Endometrial microvascular endothelial cells (primary cell): ENCODE measurements around the gene KRTAP10-11. TPM values are rescaled to one million over a fixed set of nuclear protein-coding genes. Genes with fewer than 3 reads are reported as not detected.
"Not testable (repeated sequence)": the region's sequence is repeated elsewhere in the genome, so short reads cannot be mapped to it uniquely, and the experiment has no call there.

Source experiments
- in situ Hi-C: cut with HindIII; loops from 2 replicates; pipeline ENCODE4 v1.10.0; 2017; ENCODE audit warnings: low sequenced_read_pairs, low pct_unique_long_range_greater_than_20kb; ENCODE audit errors: inconsistent ontology term
- total RNA-seq: library from RNA; depleted of rRNA; stranded (reverse); fragments of >200 nt; gene quantifications from one replicate; pipeline ENCODE4 v1.2.3, GENCODE V29; 2015; ENCODE audit errors: inconsistent ontology term

The KRTAP10-11 gene
- total RNA-seq, 1 donor from 2014 or later: not detected

DNA sequence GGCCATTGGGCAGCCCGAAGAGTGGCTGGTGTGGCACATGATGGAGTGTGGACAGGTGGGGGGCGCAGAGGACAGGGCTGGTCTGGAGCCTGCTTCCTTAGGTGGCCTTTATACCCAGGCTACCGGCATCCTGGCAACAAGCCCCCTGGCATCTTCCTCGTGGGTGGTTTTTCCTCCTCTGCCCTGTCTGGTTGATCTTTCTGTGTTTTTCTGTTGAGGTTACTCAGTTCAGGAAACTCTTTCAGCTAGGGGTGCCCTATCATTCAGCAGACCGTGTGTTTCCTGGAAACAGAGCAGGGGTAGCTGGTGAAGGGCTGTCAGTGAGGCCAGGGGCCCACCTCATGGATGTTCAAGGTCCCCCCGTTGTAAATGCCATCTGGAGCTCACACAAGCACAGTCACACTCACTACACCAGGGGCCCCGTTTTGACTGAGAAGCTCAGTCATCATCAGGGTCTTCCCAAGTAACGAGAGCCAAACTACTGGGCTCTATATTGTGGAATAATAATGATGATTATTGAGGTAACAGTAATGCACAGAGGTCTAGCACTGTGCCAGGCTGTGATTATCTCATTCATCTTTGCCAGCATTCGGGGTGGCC lies 8.5 kb downstream of the KRTAP10-11 start, which contains the start of gene KRTAP12-4:
Gene KRTAP12-4 (minus strand): TSS at position 84 of the 600 bp plus-strand sequence. CDS start 45 bp downstream, at position 39.
- in situ Hi-C loops: no loop called here

DNA sequence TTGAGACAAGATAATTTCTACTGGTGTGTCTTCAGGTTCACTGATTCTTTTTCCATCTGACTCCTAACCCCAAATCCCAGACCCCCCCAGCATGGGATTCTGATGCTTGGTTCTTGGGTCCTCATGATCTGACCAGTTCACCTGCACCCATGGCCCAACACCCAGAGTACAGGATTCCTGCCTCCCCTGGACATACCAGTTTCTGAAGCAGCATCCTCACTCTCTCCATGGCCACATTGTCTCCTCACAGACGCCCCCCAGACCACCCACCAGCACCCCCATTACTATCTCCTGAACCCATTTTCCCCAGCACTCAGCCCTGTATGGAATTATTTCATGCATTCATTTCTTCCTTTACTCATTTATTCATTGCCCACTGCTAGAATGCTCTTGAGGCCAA lies 10.7 kb downstream of the KRTAP10-11 start:
- in situ Hi-C loops: no loop called here

GRCh38 chr21:44657635-44658540 lies 11.7 kb downstream of the KRTAP10-11 start, which contains the start of gene KRTAP12-3:
KRTAP12-3 (plus strand) TSS chr21:44657932; CDS start chr21:44657980, 48 bp downstream.
- in situ Hi-C loops: no loop called here

DNA sequence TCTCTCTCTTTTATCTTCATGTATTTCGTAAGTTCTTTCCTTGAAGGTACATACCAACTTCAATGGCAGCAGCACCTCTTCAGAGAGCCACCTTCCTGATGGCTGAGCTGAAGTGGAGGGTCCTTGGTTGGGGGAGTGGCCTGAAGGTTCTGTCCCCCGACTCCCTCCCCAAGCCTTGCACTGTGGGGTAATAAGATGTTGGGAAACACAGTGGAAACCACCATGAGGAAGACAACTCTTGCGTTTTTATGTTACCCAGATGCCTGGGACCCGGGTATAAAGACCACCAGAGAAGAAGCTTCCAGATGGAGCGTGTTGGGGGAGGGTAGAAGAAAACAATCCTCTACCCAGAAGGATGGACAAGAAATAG lies 12.3 kb downstream of the KRTAP10-11 start:
- in situ Hi-C loops: no loop called here

DNA sequence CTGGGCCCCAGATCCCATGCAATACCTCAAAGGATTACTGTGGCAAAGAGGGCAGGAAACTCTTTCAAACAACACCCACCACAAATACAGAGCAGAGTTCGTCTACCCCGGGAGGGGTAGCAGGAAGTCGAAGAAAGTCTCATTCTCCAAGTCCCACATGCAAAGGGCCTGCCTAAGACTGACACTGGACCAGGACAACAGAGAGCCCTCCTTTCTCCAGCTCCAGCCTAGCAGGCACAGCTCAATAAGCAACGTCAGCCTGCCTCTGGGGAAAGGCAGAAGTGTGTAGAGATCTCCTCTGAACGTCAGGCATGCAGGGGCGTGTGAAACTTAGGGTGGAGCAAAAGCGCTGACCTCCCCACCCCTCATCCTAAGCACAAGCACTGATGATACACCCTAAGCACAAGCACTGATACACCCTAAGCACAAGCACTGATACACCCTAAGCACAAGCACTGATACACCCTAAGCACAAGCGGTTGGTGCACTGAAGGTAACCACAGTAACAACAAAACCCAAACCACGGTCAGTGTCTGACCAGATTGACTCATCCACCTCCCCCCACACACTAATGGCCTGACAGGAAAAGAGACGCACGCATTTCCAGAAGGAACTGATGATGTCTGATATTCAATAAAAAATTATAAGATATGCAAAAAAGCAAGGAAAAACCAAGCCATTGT lies 12.8 kb downstream of the KRTAP10-11 start:
- in situ Hi-C loops: no loop called here

DNA sequence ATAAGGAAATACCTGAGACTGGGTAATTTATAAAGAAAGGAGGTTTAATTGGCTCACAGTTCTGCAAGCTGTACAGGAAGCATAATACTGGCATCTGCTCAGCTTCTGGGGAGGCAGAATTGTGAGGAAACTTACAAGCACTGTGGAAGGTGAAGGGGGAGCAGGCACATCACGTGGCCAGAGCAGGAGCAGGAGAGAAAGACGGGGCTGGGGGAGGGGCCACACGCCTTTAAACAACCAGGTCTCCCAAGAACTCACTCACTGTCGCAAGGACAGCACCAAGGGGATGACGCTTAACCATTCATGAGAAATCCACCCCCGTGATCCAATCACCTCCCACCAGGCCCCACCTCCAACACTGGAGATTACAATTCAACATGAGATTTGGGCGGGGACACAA lies 15.4 kb downstream of the KRTAP10-11 start:
- in situ Hi-C loops: not testable (repeated sequence)

GRCh38 chr21:44664691-44665090 lies 18.5 kb downstream of the KRTAP10-11 start:
- in situ Hi-C loops: no loop called here

DNA sequence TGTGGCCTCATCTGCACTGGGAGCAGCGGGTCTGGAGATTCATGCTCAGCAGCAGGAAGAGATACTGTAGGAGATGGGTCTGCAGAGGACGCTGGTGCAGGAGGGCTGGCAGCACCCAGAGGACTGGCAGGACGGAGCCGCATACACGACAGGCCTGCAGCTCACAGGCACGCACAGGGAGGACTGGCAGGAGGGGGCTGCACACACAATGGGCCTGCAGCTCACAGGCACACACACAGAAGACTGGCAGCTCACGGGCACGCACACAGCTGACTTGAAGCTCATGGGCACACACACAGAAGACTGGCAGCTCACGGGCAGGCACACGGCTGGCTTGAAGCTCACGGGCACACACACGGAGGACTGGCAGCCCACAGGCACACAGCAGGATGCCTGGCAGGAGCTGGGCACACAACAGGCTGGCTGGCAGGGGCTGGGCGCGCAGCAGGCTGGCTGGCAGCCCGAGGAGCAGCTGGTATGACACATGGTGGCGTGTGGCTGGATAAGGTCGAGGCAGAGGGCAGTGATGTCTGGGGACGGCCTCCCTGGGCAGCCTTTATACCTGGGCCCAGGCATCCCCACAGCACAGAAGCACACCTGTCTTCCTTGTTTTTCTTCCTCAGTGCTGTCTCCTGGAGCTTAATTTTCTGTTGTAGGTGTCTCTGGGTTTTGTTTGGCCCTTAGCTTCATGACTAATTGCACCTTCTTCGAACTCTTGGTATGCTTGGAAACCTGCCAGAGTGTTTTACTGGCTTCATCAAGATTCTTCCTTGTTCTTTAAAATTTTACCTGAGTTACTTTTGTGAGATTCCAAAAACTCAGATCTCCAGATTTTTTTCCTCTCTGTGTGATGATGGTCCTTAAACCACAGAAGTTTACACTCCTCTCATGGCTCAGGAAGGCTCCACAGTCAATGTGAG lies 20.4 kb downstream of the KRTAP10-11 start, which contains the start of gene KRTAP12-2:
Gene KRTAP12-2 (minus strand): TSS at position 527 of the 920 bp plus-strand sequence. CDS start 41 bp downstream, at position 486.
- in situ Hi-C loops: no loop called here

GRCh38 chr21:44667612-44668011 lies 21.4 kb downstream of the KRTAP10-11 start:
- in situ Hi-C loops: no loop called here

DNA sequence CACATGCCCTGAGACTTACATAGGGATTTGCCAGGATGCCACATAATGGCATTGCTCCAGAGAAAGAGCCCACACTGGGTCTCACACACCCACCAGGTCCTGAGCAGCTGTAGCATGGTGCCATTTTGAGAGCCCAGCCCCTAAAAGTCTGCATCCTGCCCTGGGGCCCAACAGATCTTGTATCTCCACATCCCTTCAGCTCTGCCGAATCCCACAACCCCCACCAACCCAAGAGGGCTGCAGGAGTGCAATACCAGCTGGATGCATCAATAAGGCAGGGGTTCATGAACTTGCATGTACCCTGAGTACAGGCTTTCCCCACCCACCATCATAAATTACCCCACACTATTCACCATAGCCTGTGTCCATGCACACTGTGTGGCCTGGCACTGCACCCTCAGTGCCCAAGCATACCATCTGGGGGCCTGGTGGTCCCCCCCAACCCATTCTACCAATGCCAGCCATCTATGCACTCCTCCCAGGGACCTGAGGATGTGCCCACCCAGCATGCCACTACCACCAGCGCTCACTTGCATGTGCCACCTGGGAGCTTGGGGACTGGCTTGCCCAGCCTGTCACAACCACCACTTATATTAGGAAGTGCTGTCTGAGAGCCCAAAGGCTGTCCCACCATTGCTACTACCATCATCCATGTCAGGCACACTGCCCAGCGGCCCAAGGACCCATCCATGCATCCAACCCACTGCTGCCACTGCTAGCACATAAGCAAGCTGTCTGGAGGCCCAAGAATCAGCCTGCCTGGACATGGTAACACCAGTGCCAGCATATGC lies 24.6 kb downstream of the KRTAP10-11 start:
- in situ Hi-C loops: no loop called here

GRCh38 chr21:44671911-44672310 lies 25.7 kb downstream of the KRTAP10-11 start:
- in situ Hi-C loops: no loop called here

GRCh38 chr21:44677881-44678280 lies 31.7 kb downstream of the KRTAP10-11 start:
- in situ Hi-C loops: no loop called here

DNA sequence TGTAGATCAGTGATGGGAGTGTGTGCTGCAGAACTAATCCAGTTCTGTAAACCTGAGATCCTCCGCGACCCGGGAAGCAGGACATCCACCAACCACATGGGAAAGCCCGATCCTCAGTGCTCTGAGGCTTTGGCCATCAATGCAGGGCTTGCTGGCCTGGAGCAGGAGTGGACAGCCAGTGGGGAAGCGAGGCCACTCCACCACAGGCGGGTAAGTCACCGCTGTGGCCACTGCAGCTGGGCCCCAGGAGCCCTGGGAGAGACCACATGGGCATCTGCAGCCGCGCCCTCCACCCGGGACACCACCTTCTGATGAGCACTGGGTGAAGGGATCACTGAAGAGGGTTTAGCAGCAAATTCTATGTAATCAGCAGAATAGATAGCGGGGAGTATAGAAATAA lies 34.9 kb downstream of the KRTAP10-11 start:
- in situ Hi-C loops: no loop called here

DNA sequence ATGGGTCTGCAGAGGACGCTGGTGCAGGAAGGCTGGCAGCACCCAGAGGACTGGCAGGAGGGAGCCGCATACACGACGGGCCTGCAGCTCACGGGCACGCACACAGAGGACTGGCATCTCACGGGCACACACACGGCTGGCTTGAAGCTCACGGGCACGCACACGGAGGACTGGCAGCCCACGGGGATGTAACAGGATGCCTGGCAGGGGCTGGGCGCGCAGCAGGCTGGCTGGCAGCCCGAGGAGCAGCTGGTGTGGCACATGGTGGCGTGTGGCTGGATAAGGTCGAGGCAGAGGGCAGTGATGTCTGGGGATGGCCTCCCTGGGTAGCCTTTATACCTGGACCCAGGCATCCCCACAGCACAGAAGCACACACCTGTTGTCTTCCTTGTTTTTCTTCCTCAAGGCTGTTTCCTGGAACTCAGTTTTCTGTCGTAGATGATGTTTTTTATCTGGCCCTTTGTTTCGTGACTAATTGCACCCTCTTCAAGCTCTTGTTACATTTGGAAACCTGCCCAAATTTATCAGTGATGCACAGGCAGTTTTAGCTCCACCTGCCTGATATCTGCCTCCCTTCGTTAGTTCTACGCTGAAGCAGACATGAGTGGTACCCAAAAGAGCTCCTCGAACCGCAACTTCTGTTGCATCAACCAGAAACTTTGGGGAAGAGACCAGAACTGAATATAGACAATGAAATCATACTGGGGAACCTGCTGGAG lies 35.8 kb downstream of the KRTAP10-11 start, which contains the start of gene KRTAP12-1:
Gene KRTAP12-1 (minus strand): TSS at position 303 of the 719 bp plus-strand sequence. CDS start 40 bp downstream, at position 263.
- in situ Hi-C loops: no loop called here

DNA sequence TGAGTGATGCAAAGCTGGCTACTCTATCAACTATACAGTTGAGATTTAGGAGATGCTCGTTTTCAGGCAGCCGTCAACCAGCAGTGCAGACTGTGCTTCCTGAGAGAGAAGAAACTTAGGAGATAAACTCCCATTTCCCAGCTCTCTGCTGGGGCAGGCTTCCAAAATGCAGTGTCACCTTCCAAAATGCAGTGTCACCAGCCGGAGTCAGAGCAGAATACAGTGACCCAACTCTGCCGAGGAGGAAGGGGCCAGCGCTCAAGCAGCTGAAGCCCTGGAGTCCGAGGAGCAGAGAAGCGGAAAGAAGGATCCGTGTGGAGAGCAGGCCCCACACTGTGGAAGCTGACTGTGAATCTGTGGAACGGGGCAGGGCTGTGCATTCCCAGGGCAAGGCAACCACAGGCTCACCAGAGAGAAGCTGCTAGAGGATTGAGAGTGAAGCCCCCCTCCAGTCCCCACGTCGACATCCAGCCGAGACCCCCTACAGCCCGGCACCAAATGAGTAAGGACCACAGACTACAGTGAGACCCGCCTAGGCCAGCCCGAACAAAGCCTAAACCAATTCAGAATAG lies 36.5 kb downstream of the KRTAP10-11 start:
- in situ Hi-C loops: no loop called here

DNA sequence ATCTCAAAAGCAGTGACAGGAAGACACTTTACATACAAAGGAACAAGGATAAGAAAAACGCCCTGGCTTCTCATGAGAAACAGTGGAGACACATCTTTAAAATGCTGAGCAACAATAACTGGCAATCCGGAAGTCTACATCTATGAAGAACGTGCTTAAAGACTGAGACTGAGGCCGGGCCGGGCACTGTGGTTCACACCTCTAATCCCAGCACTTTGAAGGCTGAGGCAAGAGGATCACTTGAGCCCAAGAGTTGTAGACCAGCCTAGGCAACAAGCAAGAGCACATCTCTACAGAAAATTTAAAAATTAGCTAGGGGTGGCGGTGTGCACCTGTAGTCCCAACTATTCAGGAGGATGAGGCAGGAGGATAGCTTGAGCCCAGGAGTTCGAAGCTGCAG lies 37.9 kb downstream of the KRTAP10-11 start:
- in situ Hi-C loops: no loop called here

DNA sequence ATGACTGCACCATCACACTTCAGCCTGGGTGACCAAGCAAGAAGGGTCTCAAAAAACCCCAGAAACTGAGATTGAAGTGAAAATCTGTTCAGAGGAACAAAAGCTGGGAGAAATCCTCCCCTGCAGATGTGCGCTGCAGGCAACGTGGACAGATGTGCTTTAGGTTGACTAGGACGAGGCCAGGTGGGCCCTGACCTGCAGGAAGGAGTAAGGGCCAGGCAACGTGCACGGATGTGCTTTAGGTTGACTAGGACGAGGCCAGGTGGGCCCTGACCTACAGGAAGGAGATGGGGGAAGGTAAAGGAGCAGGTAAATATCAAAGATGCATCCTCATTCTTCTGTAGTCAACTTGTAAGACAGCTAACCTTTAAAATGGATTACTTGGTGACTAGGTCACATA lies 38.3 kb downstream of the KRTAP10-11 start:
- in situ Hi-C loops: no loop called here
